Measurements from ENCODE around the gene RNF167.

The RNF167 gene

DNA sequence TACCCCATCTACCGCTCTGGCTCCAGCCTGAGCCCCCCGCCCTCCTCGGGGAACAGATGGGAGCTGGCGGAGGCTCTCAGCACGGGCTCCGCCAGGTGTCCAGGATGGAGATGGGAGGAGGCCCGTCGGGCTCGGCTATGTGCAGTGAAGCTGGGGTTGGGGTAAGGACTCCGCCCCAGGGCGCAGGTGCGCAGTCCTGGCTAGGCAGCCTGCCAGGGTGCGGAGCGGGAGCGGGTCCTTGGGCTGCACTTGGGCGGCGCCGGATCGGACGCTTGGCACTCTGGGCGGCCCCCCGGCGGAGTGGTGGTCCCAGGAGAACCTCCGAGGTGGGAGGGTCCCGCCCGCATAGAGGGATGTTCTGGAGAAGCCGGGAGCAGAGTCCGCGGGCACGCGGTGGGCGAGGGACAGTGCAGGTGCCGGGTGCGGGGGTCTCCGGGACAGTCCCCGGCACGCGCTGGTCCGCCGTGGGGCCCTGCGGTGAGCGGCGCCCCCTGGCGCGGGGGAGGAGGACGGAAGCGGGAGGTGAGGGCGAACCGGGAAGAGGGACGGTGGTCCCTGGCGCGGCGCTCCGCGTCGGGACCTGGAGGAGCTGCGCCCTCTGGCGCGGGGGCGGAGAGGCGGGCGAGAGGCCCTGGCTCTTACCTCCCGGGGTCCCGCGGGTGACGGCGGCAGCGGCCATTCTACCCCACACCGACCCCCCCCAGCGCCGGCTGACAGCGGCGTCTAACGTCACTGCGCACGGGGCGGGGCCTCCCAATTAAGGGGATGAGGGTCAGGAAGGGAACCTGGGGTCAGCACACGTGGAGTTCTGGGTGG is 47.1 kb downstream of the RNF167 start, which contains the start of gene CAMTA2:
TSS of gene CAMTA2 (minus strand) at position 725 of the 816 bp plus-strand sequence. CDS start 1,453 bp downstream, outside the sequence.
- Histone ChIP-seq H3K27me3 (no peaks in the 10 kb centered on the region), H3K4me3 (peak within 1 kb of the TSS; percentile 89), H3K9me3 (no peaks in the 10 kb centered on the region), H4K20me1 (0 out of 2 replicates have a peak, but pooled peaks cover 6% of the 10 kb centered on the region), H3K4me2 (peak within 1 kb of the TSS; percentile 98), H3K9ac (peak within 1 kb of the TSS; percentile 89), H3K27ac (peak within 1 kb of the TSS; percentile 94), H3K36me3 (peaks cover 8% of the 10 kb centered on the region), H3K4me1 (peaks cover 50% of the 10 kb centered on the region)
- TF ChIP-seq Cebpa-rat (IDR thresholded peaks at IDR 0.05), result no peak

DNA sequence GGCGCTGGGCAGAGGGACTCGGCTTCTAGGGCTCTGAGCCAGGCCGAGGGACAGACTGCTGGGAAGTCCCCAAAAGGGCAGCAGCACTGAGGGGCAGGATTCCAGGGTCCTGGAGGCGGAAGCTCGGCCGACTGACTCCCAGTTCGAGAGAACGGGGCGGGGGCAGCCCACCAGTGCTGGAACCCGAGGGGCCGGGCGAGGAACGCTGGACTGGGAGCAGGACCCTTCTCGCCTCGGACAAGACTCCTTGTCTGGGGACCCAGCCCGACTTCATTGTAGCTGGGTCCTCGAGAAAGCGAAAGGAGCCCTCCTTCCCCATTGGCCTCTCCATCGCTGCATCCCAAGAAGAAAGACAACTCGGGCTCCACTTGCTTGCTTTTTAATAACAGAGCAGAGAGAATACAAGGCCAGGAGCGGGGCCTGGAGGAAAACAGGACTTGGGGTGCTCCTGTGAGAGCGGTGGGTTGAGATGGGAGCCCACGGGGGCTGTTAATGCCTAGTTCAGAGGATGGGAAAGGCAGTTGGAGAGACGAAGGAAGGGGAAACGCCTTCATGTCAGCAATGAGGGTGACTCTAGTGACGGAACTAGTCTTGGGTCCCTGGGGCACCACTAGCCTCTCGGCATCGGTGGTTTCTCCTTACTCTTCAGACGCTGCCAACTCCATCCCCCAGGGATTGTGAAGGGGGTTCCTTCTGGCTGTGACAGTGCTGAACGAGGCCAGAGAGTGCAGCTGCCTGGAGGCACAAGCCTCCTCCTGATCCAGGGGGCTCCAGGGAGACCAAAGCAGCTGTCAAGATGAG is 47.9 kb downstream of the RNF167 start:
- no peak for TF ChIP-seq Cebpa-rat (IDR thresholded peaks at IDR 0.05)
- Histone ChIP-seq H3K4me3 (peak overlapping the region; percentile 89), H3K4me2 (peak overlapping the region; percentile 98), H3K9ac (peak overlapping the region; percentile 89), H4K20me1 (0 out of 2 replicates have a peak, but pooled peaks cover 6% of the 10 kb centered on the region), H3K36me3 (peaks cover under 1% of the 10 kb centered on the region; the same call in 1 of the 2 replicates), H3K9me3 (no peaks in the 10 kb centered on the region), H3K27me3 (no peaks in the 10 kb centered on the region), H3K4me1 (peaks cover 50% of the 10 kb centered on the region), H3K27ac (peak overlapping the region; percentile 94)

DNA sequence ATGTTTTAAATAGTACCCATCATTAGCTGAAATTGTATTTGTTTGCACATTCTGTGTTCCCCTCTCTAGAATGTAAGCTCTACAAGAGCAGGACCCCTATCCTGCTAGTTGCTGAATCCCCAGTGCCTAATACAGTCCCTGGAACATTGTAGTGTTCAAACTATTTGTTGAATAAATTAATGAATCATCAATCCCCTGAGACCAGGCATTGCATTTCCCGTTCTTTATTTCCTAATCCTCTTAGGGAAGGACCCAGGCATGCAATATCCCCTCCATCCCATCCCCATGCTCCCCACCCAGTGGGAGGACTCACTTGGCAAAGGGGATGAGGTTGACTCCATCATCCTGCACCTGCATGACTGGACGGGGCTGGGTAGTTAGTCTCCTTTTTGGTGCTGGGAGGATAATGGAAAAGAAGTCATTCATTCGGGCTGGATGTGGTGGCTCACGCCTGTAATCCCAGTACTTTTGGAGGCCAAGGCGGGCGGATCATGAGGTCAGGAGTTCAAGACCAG is 54.1 kb downstream of the RNF167 start:
- TF ChIP-seq Cebpa-rat (IDR thresholded peaks at IDR 0.05), result no peak
- no peaks in the 10 kb centered on the region for H3K36me3 ChIP-seq
- H3K4me1 ChIP-seq, result peaks cover 27% of the 10 kb centered on the region
- H3K4me2 ChIP-seq, result no peak overlapping the region
- no peaks in the 10 kb centered on the region for H3K27me3 ChIP-seq
- peaks cover 6% of the 10 kb centered on the region; the same call in 1 of the 2 replicates for H4K20me1 ChIP-seq
- H3K4me3 ChIP-seq, result no peak overlapping the region
- no peak overlapping the region for H3K9ac ChIP-seq
- H3K9me3 ChIP-seq, result no peaks in the 10 kb centered on the region
- no peak overlapping the region for H3K27ac ChIP-seq
